ENCODE data around the gene FAM53A. TPM values are rescaled to one million over a fixed set of nuclear protein-coding genes. Genes with fewer than 3 reads are reported as not detected.

FAM53A gene
- total RNA-seq, 3 donors from 2014 or later (not counting 1 experiment from before 2014, with no cell fraction given) = 1.9 to 2.9 (median 2.3) TPM

GRCh38 chr4:1647432-1647831 is 36.7 kb downstream of the FAM53A start:
- Mint-ChIP-seq H3K27ac (no peak overlapping the region), H3K9me3 (no peaks in the 10 kb centered on the region), H3K4me3 (no peak overlapping the region), H3K27me3 (ENCODE audit: low read depth in 2 of 2) (no peaks in the 10 kb centered on the region), H3K4me1 (peaks cover 0 to 6% of the 10 kb centered on the region in 2 donors), H3K36me3 (no peaks in the 10 kb centered on the region)
- WGBS (ENCODE audit: insufficient coverage) = 96% methylated on average over 19 of the region's 19 CpGs
- Histone ChIP-seq H3K4me1 (ENCODE audit: control insufficient read depth, insufficient read depth, low read length) (no peaks in the 10 kb centered on the region), H3K27me3 (ENCODE audit: control insufficient read depth, insufficient read depth, low read length) (no peaks in the 10 kb centered on the region), H3K4me3 (ENCODE audit: low read length) (no peak overlapping the region), H3K9me3 (ENCODE audit: control insufficient read depth, insufficient read depth, low read length) (no peaks in the 10 kb centered on the region), H3K36me3 (ENCODE audit: control insufficient read depth, insufficient read depth, low read length) (no peaks in the 10 kb centered on the region), H3K27ac (ENCODE audit: low read length) (no peak overlapping the region)
- intact Hi-C loops (cut with micrococcal nuclease) = no loop called here
- TF ChIP-seq CTCF (IDR thresholded peaks at IDR 0.05) = no peak
- DNase-seq = no peak
- ATAC-seq = no peak

DNA sequence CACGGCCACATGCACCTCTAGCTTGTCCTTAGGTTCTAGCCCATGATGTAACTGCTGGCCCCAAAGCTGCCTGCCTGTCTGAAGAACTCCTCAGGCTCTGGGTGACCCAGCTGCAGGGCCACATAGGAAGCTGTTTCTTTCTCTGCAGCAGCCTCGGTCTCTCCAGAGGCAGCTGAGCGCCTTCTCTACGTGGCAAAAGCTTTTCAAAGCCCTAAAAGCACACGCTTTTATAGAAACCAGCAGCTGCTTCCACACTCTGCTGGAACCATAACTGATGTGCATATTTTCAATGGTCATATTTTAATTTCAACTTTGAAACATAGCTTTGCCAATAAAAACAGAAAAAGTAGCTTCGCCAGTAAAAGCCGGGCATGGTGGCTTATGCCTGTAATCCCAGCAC is 37.4 kb downstream of the FAM53A start:
- TF ChIP-seq CTCF (IDR thresholded peaks at IDR 0.05) = no peak
- intact Hi-C loops (cut with micrococcal nuclease) = no loop called here
- no peaks in the 10 kb centered on the region for H3K27me3 ChIP-seq (ENCODE audit: control insufficient read depth, insufficient read depth, low read length)
- DNase-seq (no peak), ATAC-seq (no peak)
- H3K9me3 ChIP-seq (ENCODE audit: control insufficient read depth, insufficient read depth, low read length) = no peaks in the 10 kb centered on the region
- 95% methylated on average over 7 of the region's 7 CpGs for WGBS (ENCODE audit: insufficient coverage)
- Mint-ChIP-seq H3K27me3 (ENCODE audit: low read depth in 2 of 2) (no peaks in the 10 kb centered on the region), H3K27ac (no peak overlapping the region), H3K9me3 (no peaks in the 10 kb centered on the region), H3K36me3 (no peaks in the 10 kb centered on the region), H3K4me3 (no peak overlapping the region), H3K4me1 (peaks cover 0 to 6% of the 10 kb centered on the region in 2 donors)
- no peaks in the 10 kb centered on the region for H3K36me3 ChIP-seq (ENCODE audit: control insufficient read depth, insufficient read depth, low read length)
- no peak overlapping the region for H3K27ac ChIP-seq (ENCODE audit: low read length)
- no peak overlapping the region for H3K4me3 ChIP-seq (ENCODE audit: low read length)
- no peaks in the 10 kb centered on the region for H3K4me1 ChIP-seq (ENCODE audit: control insufficient read depth, insufficient read depth, low read length)

DNA sequence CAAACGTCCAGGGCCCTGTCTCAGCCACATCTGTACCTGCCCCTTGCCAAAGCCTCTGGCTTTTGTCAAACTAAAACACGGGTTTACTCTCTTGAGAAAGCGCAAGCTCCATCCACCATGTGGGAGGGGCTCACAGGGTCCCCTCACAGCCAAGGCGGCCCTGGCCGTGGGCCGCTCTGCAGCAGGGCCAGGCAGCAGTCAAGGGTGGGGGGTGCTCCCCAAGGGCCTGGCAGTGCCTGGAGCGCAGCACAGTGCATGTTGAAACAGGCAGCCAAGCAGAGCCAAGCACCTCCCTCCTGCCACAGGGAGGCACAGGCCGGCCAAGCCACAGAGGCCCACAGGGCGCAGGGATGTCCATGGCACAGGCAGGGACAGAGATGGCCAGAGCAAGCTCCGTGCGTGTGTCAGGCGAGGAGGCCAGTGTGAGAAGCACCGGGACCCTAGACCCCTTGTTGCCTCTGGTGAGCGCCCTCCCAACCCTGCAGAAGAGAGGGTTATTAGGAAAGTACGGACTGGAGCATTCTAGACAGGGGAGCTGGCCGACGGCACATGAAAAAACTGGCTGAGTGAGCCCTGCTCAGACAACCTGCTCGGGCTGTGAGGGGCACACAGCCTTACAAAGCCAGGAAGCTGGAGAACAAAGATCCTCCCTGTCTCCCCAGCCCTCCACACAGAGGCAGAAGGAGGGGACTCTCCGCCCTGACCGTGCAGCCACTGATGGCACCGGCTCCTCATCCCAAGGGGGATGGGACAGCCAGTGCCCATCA is 39.0 kb downstream of the FAM53A start:
- Histone ChIP-seq H3K27me3 (ENCODE audit: control insufficient read depth, insufficient read depth, low read length) (no peaks in the 10 kb centered on the region), H3K4me1 (ENCODE audit: control insufficient read depth, insufficient read depth, low read length) (no peaks in the 10 kb centered on the region), H3K9me3 (ENCODE audit: control insufficient read depth, insufficient read depth, low read length) (no peaks in the 10 kb centered on the region), H3K27ac (ENCODE audit: low read length) (no peak overlapping the region), H3K4me3 (ENCODE audit: low read length) (no peak overlapping the region), H3K36me3 (ENCODE audit: control insufficient read depth, insufficient read depth, low read length) (no peaks in the 10 kb centered on the region)
- H3K9me3 Mint-ChIP-seq = no peaks in the 10 kb centered on the region
- no peak for TF ChIP-seq CTCF (IDR thresholded peaks at IDR 0.05)
- DNase-seq = no peak
- no peak overlapping the region for H3K4me3 Mint-ChIP-seq
- ATAC-seq = no peak
- intact Hi-C loops (cut with micrococcal nuclease) = no loop called here
- H3K27ac Mint-ChIP-seq = no peak overlapping the region
- WGBS (ENCODE audit: insufficient coverage) = 91% methylated on average over 21 of the region's 21 CpGs
- no peaks in the 10 kb centered on the region for H3K27me3 Mint-ChIP-seq (ENCODE audit: low read depth in 2 of 2)
- peaks cover 0 to 6% of the 10 kb centered on the region in 2 donors for H3K4me1 Mint-ChIP-seq
- H3K36me3 Mint-ChIP-seq = no peaks in the 10 kb centered on the region

All from natural killer cell (primary cell).